K562 (cell line): ENCODE measurements around the gene ZNF2. TPM values are rescaled to one million over a fixed set of nuclear protein-coding genes. Genes with fewer than 3 reads are reported as not detected.

Experiments
- ATAC-seq: fragments of 200-7000 bp; cut with Tn5 transposase; 3 replicates; pipeline ENCODE4 v1.9.1; 2020; ENCODE audit warnings: moderate library complexity
- BruUV-seq: library from RNA; stranded (reverse); fragments of 400-500 nt; replicated peaks from 2 replicates; lab custom pipeline; 2021; lab: Mats Ljungman, UMichigan
- CTCF ChIA-PET: fragments of 300-600 bp; formaldehyde crosslinking; extraction: SDS; loops from one replicate; lab custom pipeline; 2021; ENCODE audit warnings: low intra/inter-chr PET ratio; lab: Yijun Ruan, JAX
- POLR2A ChIA-PET: fragments of 300-600, 350-650 bp; sonication (Branson Sonifier 250); formaldehyde crosslinking; extraction: SDS; loops from one replicate; lab custom pipeline; 2021; ENCODE audit warnings: antibody characterized with exemption, inconsistent platforms; lab: Yijun Ruan, JAX
- DNase-seq, 4 experiments: peaks; one replicate each; pipeline versions ENCODE4 v3.0.0 to v3.0.0-alpha.2; 2011 to 2018; ENCODE audit warnings: low spot score in 3 of 4, mixed read lengths in 3 of 4; ENCODE audit errors: extremely low read depth in 1 of 4
- FAIRE-seq: peaks from 2 replicates; lab custom pipeline; 2011; peaks lifted over from hg19 to GRCh38; lab: Jason Lieb, UNC
- H2AFZ ChIP-seq: 2 replicates; pipeline ENCODE4 v1.6.0; 2011; ENCODE audit warnings: low read depth, low read length, control low read depth, inconsistent platforms
- H3K27ac ChIP-seq: fragments of 200-600 bp; 3 replicates; pipeline ENCODE4 v1.8.0; 2011; ENCODE audit warnings: low read depth, mild to moderate bottlenecking, control low read depth, inconsistent platforms, low read length, moderate library complexity, mixed read lengths; ENCODE audit errors: extremely low read depth
- H3K27me3 ChIP-seq, 2 experiments: fragments of 300-600 bp in 1 of 2; 2 replicates in 1 of 2; 3 replicates in 1 of 2; pipeline versions ENCODE4 v1.6.0 to v1.8.0; 2011; ENCODE audit warnings: inconsistent platforms in 2 of 2, low read length in 2 of 2, mild to moderate bottlenecking in 1 of 2, mixed read lengths in 1 of 2, moderate library complexity in 1 of 2; ENCODE audit not compliant: control insufficient read depth in 2 of 2, insufficient read depth in 2 of 2
- H3K36me3 ChIP-seq: fragments of 300-600 bp; 3 replicates; pipeline ENCODE4 v1.8.0; 2011; ENCODE audit warnings: mild to moderate bottlenecking, low read length, inconsistent platforms; ENCODE audit not compliant: control insufficient read depth, insufficient read depth
- H3K4me1 ChIP-seq, 2 experiments: fragments of 200-600 bp in 1 of 2; replicated peaks in 1 of 2; 2 replicates in 1 of 2; 3 replicates in 1 of 2; pipeline versions ENCODE4 v1.5.1 to v1.8.0; 2011; ENCODE audit warnings: inconsistent platforms in 2 of 2, low read length in 2 of 2, mild to moderate bottlenecking in 1 of 2, mixed read lengths in 1 of 2, moderate library complexity in 1 of 2; ENCODE audit not compliant: control insufficient read depth in 2 of 2, insufficient read depth in 2 of 2
- H3K4me2 ChIP-seq: 2 replicates; pipeline ENCODE4 v1.6.1; 2011; ENCODE audit warnings: low read length, control low read depth, inconsistent platforms, mixed read lengths; ENCODE audit not compliant: insufficient read depth
- H3K4me3 ChIP-seq: fragments of 200-600 bp; sonication (generic), shearing (Covaris generic); 2 replicates; pipeline ENCODE4 v1.5.1; 2016; ENCODE audit warnings: control low read depth, inconsistent platforms
- H3K79me2 ChIP-seq: fragments of 200-600 bp; 3 replicates; pipeline ENCODE4 v1.8.0; 2011; ENCODE audit warnings: low read length, inconsistent platforms; ENCODE audit not compliant: control insufficient read depth, insufficient read depth
- H3K9ac ChIP-seq, 2 experiments: 2 replicates each; pipeline versions ENCODE4 v1.6.0 to v1.6.1; 2011; ENCODE audit warnings: low read depth in 2 of 2, low read length in 2 of 2, control low read depth in 1 of 2, inconsistent platforms in 1 of 2, mild to moderate bottlenecking in 1 of 2, mixed read lengths in 1 of 2; ENCODE audit not compliant: insufficient read depth in 1 of 2
- H3K9me1 ChIP-seq: one replicate; pipeline ENCODE4 v1.6.0; 2011; ENCODE audit warnings: inconsistent platforms, mild to moderate bottlenecking, low read length, moderate library complexity; ENCODE audit not compliant: control insufficient read depth, insufficient read depth
- H3K9me3 ChIP-seq: replicated peaks from 2 replicates; pipeline ENCODE4 v1.5.1; 2011; ENCODE audit warnings: low read depth, low read length, inconsistent platforms; ENCODE audit not compliant: control insufficient read depth, insufficient read depth
- H4K20me1 ChIP-seq: replicated peaks from 2 replicates; pipeline ENCODE4 v1.6.1; 2011; ENCODE audit warnings: low read length, inconsistent platforms, mixed read lengths; ENCODE audit not compliant: control insufficient read depth, insufficient read depth
- ATF7 ChIP-seq: fragments of 450-650 bp; IDR thresholded peaks from 2 replicates; pipeline ENCODE4 v1.7.1; 2014; ENCODE audit warnings: mild to moderate bottlenecking, moderate library complexity
- LCOR ChIP-seq: sonication (generic); formaldehyde crosslinking; IDR thresholded peaks from 2 replicates; pipeline ENCODE4 v1.8.0; 2022; ENCODE audit warnings: mild to moderate bottlenecking, missing genetic modification reagents
- PCBP2 ChIP-seq: fragments of 200-400 bp; formaldehyde crosslinking; IDR thresholded peaks from 2 replicates; pipeline ENCODE4 v1.6.1; 2018; ENCODE audit warnings: low read length, low read depth, mild to moderate bottlenecking, moderate library complexity; ENCODE audit not compliant: poor library complexity, severe bottlenecking
- POLR3A ChIP-seq: IDR thresholded peaks from 2 replicates; pipeline ENCODE4 v1.6.1; 2011; ENCODE audit warnings: borderline replicate concordance, mild to moderate bottlenecking, moderate library complexity; ENCODE audit not compliant: insufficient read length, insufficient read depth; ENCODE audit errors: extremely low read depth
- WGBS: fragments of 100-300 bp; shearing (Covaris generic); methylation state at CpG from one replicate; pipeline ENCODE4 v1.1.6; 2016; ENCODE audit warnings: low coverage, mixed read lengths; ENCODE audit not compliant: insufficient coverage; ENCODE audit errors: missing lambda C conversion rate; 5-methylcytosine and 5-hydroxymethylcytosine counted together
- in situ Hi-C: fragments of 300-500 bp; cut with MboI; formaldehyde crosslinking; loops from 4 replicates; pipeline ENCODE4 v1.15.0; 2018; ENCODE audit warnings: inconsistent platforms, mixed read lengths
- intact Hi-C: fragments of 100-400 bp; cut with micrococcal nuclease; formaldehyde crosslinking; loops from 2 replicates; pipeline ENCODE4 v1.14.2; 2022
- polyA plus RNA-seq, 8 experiments: library from polyadenylated mRNA; depleted of rRNA in 4 of 8; stranded (reverse) in 5 of 8; unstranded in 3 of 8; fragments of >200 nt; fragmentation: Nextera tagmentation in 2 of 8; fragmentation: Illumina TruSeq in 1 of 8; extraction: Ambion mirVana in 2 of 8; extraction: Trizol in 1 of 8; gene quantifications; 2 replicates each; pipeline versions ENCODE4 v1.2.1 to v1.2.3, GENCODE V29; 2011 to 2014; ENCODE audit warnings: inconsistent platforms in 1 of 8, missing spikeins in 1 of 8
- total RNA-seq, 7 experiments: library from RNA; depleted of rRNA in 6 of 7; stranded (reverse); fragments of >200 nt in 6 of 7; fragmentation: Illumina TruSeq in 2 of 7; extraction: Trizol in 2 of 7; gene quantifications; 2 replicates each; pipeline versions ENCODE4 v1.2.1 to v1.2.3, GENCODE V29; 2011 to 2021; ENCODE audit warnings: low replicate concordance in 1 of 7
- TF ChIP-seq, protein P1 (sequence below): IDR thresholded peaks from 2 replicates; pipeline ENCODE4 v1.6.1; 2011; ENCODE audit warnings: borderline replicate concordance, low read depth, mild to moderate bottlenecking, moderate library complexity, low read length; ENCODE audit not compliant: insufficient read depth, poor library complexity, severe bottlenecking
- TF ChIP-seq, protein P2 (sequence below): fragments of 250-450 bp; sonication (Bioruptor Pico); IDR thresholded peaks from 2 replicates; pipeline ENCODE4 v1.5.0; 2021; ENCODE audit warnings: mild to moderate bottlenecking, borderline replicate concordance
- TF ChIP-seq, protein P3 (sequence below), 2 experiments: IDR thresholded peaks; 2 replicates each; pipeline ENCODE4 v1.6.1; 2011; ENCODE audit warnings: borderline replicate concordance in 1 of 2, control low read depth in 1 of 2, low read depth in 1 of 2, low read length in 1 of 2, mild to moderate bottlenecking in 1 of 2, mixed read lengths in 1 of 2, moderate library complexity in 1 of 2; ENCODE audit not compliant: insufficient read depth in 1 of 2, insufficient read length in 1 of 2, poor library complexity in 1 of 2, severe bottlenecking in 1 of 2; ENCODE audit errors: extremely low read depth in 1 of 2
- TF ChIP-seq, protein P4 (sequence below): fragments of 450-650 bp; IDR thresholded peaks from 2 replicates; pipeline ENCODE4 v1.6.1; 2017; ENCODE audit warnings: antibody characterized with exemption
- TF ChIP-seq, protein P5 (sequence below): fragments of 450-650 bp; IDR thresholded peaks from one replicate; pipeline ENCODE4 v1.6.1; 2018; ENCODE audit warnings: mild to moderate bottlenecking, moderate library complexity; ENCODE audit not compliant: partially characterized antibody

ZNF2 gene
- total and polyA plus RNA-seq, 9 of the 15 experiments (the other 6 are each of a cell fraction or from before 2014, with no cell fraction given) = 1.6 to 4.5 (median 3.4) TPM

DNA sequence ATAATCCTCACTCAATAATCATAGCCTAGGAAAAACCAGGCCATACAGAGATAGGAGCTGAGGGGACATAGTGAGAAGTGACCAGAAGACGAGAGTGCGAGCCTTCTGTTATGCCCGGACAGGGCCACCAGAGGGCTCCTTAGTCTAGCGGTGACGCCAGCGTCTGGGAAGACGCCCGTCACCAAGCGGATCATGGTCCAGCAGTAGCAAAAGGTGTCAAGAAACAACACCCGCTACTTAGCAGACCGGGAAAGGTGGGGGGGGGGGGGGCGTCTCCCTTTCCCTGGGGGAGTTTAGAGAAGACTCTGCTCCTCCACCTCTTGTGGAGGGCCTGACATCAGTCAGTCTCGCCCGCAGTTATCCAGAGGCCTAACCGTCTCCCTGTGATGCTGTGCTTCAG is 27.3 kb downstream of the ZNF2 start (continued):
- TF ChIP-seq, protein P1, sequence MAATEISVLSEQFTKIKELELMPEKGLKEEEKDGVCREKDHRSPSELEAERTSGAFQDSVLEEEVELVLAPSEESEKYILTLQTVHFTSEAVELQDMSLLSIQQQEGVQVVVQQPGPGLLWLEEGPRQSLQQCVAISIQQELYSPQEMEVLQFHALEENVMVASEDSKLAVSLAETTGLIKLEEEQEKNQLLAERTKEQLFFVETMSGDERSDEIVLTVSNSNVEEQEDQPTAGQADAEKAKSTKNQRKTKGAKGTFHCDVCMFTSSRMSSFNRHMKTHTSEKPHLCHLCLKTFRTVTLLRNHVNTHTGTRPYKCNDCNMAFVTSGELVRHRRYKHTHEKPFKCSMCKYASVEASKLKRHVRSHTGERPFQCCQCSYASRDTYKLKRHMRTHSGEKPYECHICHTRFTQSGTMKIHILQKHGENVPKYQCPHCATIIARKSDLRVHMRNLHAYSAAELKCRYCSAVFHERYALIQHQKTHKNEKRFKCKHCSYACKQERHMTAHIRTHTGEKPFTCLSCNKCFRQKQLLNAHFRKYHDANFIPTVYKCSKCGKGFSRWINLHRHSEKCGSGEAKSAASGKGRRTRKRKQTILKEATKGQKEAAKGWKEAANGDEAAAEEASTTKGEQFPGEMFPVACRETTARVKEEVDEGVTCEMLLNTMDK = peak; percentile 27
- TF ChIP-seq ATF7 = 0 out of 2 replicates have a peak, but pooled peaks have one; percentile 15

DNA sequence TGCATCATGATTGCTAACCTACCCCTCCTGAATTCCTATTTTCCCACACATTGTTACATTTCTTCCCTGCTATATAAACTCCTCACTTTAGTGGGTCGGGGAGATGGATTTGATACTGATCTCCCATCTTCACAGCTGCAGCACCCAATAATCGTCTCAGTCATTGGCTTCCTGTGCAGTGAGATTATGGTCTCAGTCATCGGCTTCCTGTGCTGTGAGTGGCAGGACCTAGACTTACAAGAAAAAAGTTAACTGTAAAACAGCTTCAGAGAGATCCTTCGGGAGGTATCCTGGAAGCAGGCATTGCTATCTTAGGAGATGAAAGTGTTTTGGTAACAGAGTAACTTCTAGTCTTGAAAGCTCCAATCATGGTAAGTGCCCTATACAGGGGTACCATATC is 38.3 kb downstream of the ZNF2 start:
- H3K4me3 ChIP-seq = no peak overlapping the region
- no peaks in the 10 kb centered on the region for H3K36me3 ChIP-seq
- H3K4me2 ChIP-seq = no peak overlapping the region
- ChIA-PET CTCF (no interaction called here), POLR2A (no interaction called here)
- BruUV-seq = no TSS peak
- intact Hi-C loops (no loop called here), in situ Hi-C loops (no loop called here)
- H3K4me1 ChIP-seq = peaks cover 0 to 10% of the 10 kb centered on the region in 2 experiments; a peak in 2 of 5 replicates
- ATAC-seq (no peak), FAIRE-seq (no peak), DNase-seq (no peak)
- no peaks in the 10 kb centered on the region for H3K79me2 ChIP-seq
- H3K9ac ChIP-seq = no peak overlapping the region
- no peaks in the 10 kb centered on the region for H3K9me3 ChIP-seq
- no peaks in the 10 kb centered on the region for H3K9me1 ChIP-seq
- H3K27ac ChIP-seq = no peak overlapping the region
- H3K27me3 ChIP-seq = peaks cover 0 to 15% of the 10 kb centered on the region in 2 experiments; a peak in 2 of 5 replicates
- 2% methylated on average over 4 of the region's 4 CpGs for WGBS
- H4K20me1 ChIP-seq = no peaks in the 10 kb centered on the region
- H2AFZ ChIP-seq = no peak overlapping the region
- TF ChIP-seq, protein P2, sequence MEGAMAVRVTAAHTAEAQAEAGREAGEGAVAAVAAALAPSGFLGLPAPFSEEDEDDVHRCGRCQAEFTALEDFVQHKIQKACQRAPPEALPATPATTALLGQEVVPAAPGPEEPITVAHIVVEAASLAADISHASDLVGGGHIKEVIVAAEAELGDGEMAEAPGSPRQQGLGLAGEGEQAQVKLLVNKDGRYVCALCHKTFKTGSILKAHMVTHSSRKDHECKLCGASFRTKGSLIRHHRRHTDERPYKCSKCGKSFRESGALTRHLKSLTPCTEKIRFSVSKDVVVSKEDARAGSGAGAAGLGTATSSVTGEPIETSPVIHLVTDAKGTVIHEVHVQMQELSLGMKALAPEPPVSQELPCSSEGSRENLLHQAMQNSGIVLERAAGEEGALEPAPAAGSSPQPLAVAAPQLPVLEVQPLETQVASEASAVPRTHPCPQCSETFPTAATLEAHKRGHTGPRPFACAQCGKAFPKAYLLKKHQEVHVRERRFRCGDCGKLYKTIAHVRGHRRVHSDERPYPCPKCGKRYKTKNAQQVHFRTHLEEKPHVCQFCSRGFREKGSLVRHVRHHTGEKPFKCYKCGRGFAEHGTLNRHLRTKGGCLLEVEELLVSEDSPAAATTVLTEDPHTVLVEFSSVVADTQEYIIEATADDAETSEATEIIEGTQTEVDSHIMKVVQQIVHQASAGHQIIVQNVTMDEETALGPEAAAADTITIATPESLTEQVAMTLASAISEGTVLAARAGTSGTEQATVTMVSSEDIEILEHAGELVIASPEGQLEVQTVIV (CRISPR knock-in tag) = no peak
- TF ChIP-seq, protein P3, sequence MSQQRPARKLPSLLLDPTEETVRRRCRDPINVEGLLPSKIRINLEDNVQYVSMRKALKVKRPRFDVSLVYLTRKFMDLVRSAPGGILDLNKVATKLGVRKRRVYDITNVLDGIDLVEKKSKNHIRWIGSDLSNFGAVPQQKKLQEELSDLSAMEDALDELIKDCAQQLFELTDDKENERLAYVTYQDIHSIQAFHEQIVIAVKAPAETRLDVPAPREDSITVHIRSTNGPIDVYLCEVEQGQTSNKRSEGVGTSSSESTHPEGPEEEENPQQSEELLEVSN (IDR thresholded peaks at IDR 0.05; ENCODE audit: borderline replicate concordance in 1 of 2, extremely low read depth in 1 of 2, insufficient read depth in 1 of 2, insufficient read length in 1 of 2, low read depth in 1 of 2, low read length in 1 of 2, poor library complexity in 1 of 2, severe bottlenecking in 1 of 2) = no peak
- TF ChIP-seq, protein P4, sequence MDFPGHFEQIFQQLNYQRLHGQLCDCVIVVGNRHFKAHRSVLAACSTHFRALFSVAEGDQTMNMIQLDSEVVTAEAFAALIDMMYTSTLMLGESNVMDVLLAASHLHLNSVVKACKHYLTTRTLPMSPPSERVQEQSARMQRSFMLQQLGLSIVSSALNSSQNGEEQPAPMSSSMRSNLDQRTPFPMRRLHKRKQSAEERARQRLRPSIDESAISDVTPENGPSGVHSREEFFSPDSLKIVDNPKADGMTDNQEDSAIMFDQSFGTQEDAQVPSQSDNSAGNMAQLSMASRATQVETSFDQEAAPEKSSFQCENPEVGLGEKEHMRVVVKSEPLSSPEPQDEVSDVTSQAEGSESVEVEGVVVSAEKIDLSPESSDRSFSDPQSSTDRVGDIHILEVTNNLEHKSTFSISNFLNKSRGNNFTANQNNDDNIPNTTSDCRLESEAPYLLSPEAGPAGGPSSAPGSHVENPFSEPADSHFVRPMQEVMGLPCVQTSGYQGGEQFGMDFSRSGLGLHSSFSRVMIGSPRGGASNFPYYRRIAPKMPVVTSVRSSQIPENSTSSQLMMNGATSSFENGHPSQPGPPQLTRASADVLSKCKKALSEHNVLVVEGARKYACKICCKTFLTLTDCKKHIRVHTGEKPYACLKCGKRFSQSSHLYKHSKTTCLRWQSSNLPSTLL = no peak
- TF ChIP-seq LCOR = no peak
- TF ChIP-seq, protein P5, sequence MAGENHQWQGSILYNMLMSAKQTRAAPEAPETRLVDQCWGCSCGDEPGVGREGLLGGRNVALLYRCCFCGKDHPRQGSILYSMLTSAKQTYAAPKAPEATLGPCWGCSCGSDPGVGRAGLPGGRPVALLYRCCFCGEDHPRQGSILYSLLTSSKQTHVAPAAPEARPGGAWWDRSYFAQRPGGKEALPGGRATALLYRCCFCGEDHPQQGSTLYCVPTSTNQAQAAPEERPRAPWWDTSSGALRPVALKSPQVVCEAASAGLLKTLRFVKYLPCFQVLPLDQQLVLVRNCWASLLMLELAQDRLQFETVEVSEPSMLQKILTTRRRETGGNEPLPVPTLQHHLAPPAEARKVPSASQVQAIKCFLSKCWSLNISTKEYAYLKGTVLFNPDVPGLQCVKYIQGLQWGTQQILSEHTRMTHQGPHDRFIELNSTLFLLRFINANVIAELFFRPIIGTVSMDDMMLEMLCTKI = no peak
- TF ChIP-seq PCBP2 = no peak
- TF ChIP-seq POLR3A = no peak
